ENCODE data around the gene ALKBH2. TPM values are rescaled to one million over a fixed set of nuclear protein-coding genes. Genes with fewer than 3 reads are reported as not detected.

ALKBH2 gene
- total RNA-seq, 8 experiments from 2014 or later: 21.6 to 51.8 (median 37.7) TPM

DNA sequence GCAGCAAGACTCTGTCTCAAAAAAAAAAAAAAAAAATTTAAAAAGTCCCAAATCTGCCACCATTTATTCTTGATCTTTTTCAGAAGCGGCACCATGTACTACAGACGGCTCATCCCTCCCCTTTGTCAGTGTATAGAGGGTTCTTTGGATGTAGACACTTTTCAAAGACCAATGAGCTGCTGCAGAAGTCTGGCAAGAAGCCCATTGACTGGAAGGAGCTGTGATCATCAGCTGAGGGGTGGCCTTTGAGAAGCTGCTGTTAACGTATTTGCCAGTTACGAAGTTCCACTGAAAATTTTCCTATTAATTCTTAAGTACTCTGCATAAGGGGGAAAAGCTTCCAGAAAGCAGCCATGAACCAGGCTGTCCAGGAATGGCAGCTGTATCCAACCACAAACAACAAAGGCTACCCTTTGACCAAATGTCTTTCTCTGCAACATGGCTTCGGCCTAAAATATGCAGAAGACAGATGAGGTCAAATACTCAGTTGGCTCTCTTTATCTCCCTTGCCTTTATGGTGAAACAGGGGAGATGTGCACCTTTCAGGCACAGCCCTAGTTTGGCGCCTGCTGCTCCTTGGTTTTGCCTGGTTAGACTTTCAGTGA, 16.6 kb upstream of the ALKBH2 start:
- WGBS, 10 experiments: 50 to 100% (median 88%) methylated on average over 1 to 6 of the region's 6 CpGs; no CpG with 5 or more reads in 2 of the 10 experiments
- no peak for ATAC-seq (replicated peaks in 6 of 8)
- H3K27ac ChIP-seq: peak overlapping the region in 1 of 2 donors; percentile 4
- H3K4me3 ChIP-seq: no peak overlapping the region
- in situ Hi-C loops (cut with MboI; ENCODE audit: low pct_unique_long_range_greater_than_20kb in 2 of 9, low sequenced_read_pairs in 9 of 9, unreplicated experiment in 9 of 9): loop anchor here in 4 of 9 experiments (10.0 to 25.0 kb wide), 2 partner anchors 275 to 277 kb away; no protein-coding TSS in a partner anchor
- peaks cover 4 to 18% of the 10 kb centered on the region in 2 donors for H3K4me1 ChIP-seq (replicated peaks in 1 of 2)

DNA sequence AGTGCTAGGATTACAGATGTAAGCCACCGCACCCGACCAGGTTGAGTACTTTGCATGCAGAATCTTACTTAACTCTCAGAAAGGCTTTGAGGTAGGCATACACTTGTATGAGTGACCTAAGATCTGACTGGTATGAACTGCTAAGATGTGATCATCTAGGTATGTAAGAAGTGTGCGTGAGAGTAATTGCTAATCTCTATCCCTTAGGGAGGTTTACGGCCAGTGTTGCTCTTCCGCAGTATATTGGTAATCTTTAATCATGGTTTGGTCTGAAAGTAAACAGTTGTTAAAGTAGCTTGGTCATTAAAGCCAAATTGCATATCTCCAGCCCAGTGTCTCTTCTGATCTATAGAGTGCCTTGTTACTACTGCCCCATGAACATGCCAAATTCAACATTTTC, 11.9 kb upstream of the ALKBH2 start:
- Histone ChIP-seq H3K4me1 (replicated peaks in 1 of 2) (peaks cover 0 to under 1% of the 10 kb centered on the region in 2 donors), H3K27ac (no peak overlapping the region), H3K4me3 (no peak overlapping the region)
- ATAC-seq (replicated peaks in 6 of 8): no peak
- in situ Hi-C loops (cut with MboI; ENCODE audit: low pct_unique_long_range_greater_than_20kb in 2 of 9, low sequenced_read_pairs in 9 of 9, unreplicated experiment in 9 of 9): loop anchor here in 3 of 9 experiments (25.0 kb wide), 1 partner anchor 282 kb away; no protein-coding TSS in a partner anchor
- WGBS, 10 experiments: 88 to 100% (median 100%) methylated on average over 1 to 5 of the region's 5 CpGs; no CpG with 5 or more reads in 3 of the 10 experiments

GRCh38 chr12:109102491-109102890, 9.2 kb upstream of the ALKBH2 start:
- Histone ChIP-seq H3K4me3 (no peak overlapping the region), H3K27ac (no peak overlapping the region), H3K4me1 (replicated peaks in 1 of 2) (peaks cover 4% of the 10 kb centered on the region in 2 donors)
- in situ Hi-C loops (cut with MboI; ENCODE audit: low pct_unique_long_range_greater_than_20kb in 2 of 9, low sequenced_read_pairs in 9 of 9, unreplicated experiment in 9 of 9): loop anchor here in 3 of 9 experiments (25.0 kb wide), 1 partner anchor 285 kb away; no protein-coding TSS in a partner anchor
- no peak for ATAC-seq (replicated peaks in 6 of 8)
- 10 to 100% (median 87%) methylated on average over 1 to 3 of the region's 3 CpGs for WGBS, 10 experiments

DNA sequence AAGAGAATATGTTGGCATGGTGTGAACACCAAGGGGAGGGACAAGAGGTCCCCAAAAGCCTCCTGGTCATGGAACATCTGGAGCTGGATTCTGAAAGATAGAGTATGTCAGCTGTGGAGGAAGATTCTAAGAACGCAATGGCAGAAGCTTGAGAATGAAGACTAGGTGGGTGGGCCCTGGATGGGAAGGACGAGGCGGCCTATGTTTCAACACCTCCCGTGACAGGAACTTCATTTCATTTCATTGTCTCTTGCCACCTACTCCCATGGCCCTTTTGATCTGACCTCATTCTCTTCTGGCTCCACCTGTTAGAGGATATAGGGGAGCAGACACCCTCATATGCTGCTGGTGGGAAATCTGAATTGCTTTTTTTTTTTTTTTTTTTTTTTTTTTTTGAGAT, 7.5 kb upstream of the ALKBH2 start:
- peaks cover 4% of the 10 kb centered on the region in 2 donors for H3K4me1 ChIP-seq (replicated peaks in 1 of 2)
- in situ Hi-C loops (cut with MboI; ENCODE audit: low pct_unique_long_range_greater_than_20kb in 2 of 9, low sequenced_read_pairs in 9 of 9, unreplicated experiment in 9 of 9): loop anchor here in 3 of 9 experiments (25.0 kb wide), 1 partner anchor 287 kb away; no protein-coding TSS in a partner anchor
- H3K27ac ChIP-seq: no peak overlapping the region
- WGBS, 10 experiments: 82 to 100% (median 99%) methylated on average over 1 to 4 of the region's 4 CpGs; no CpG with 5 or more reads in 4 of the 10 experiments
- no peak for ATAC-seq (replicated peaks in 6 of 8)
- H3K4me3 ChIP-seq: no peak overlapping the region

- Histone ChIP-seq H3K4me1 (replicated peaks in 1 of 2) (peaks cover 4% of the 10 kb centered on the region in 2 donors), H3K27ac (no peak overlapping the region), H3K4me3 (peak overlapping the region in 3 of 5 donors; percentile 78 to 83 (median 80))
- in situ Hi-C loops (cut with MboI; ENCODE audit: low pct_unique_long_range_greater_than_20kb in 2 of 9, low sequenced_read_pairs in 9 of 9, unreplicated experiment in 9 of 9): loop anchor here in 4 of 9 experiments (25.0 kb wide), 4 partner anchors 237 to 462 kb away; partner anchors contain the start of genes SELPLG (in 1 of the 4) and SSH1 (in 1 of the 4)
- 16 to 97% (median 85%) methylated on average over 3 to 10 of the region's 12 CpGs; no CpG with 5 or more reads in 1 of the 10 experiments for WGBS, 10 experiments
- ATAC-seq (replicated peaks in 6 of 8): no peak
These were observed 6.3 kb upstream of the ALKBH2 start for GRCh38 chr12:109099431-109100020.

DNA sequence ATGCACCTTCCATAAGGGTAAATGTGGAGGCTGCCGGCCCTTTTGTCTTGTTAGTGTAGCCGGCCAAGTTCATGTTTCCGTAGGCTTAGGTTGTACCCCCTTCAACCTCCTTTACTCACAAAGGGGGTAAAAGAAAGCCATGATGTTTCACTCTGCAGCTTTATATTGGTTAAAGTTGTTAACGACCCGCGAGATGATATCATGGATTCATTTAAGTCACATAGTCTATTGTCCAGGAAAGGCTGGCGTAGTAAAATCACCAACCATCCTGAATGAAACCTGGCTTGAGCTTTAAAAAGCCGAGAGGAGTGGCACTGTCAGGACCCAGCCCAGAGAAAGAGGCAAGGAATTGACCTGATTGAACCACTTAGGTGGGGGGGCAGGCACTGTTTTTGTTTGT, 5.4 kb upstream of the ALKBH2 start:
- 0 to 30% (median 4%) methylated on average over 1 to 7 of the region's 8 CpGs; no CpG with 5 or more reads in 1 of the 10 experiments for WGBS, 10 experiments
- H3K27ac ChIP-seq: peak overlapping the region; percentile 75
- peak in 1 of 8 experiments; percentile 1 for ATAC-seq (replicated peaks in 6 of 8)
- H3K4me1 ChIP-seq (replicated peaks in 1 of 2): peaks cover 4% of the 10 kb centered on the region in 2 donors
- peak overlapping the region; percentile 78 to 91 (median 83) for H3K4me3 ChIP-seq
- in situ Hi-C loops (cut with MboI; ENCODE audit: low pct_unique_long_range_greater_than_20kb in 2 of 9, low sequenced_read_pairs in 9 of 9, unreplicated experiment in 9 of 9): loop anchor here in 2 of 9 experiments (25.0 kb wide), 3 partner anchors 236 to 461 kb away; partner anchors contain the start of genes SELPLG (in 1 of the 2) and SSH1 (in 1 of the 2)

DNA sequence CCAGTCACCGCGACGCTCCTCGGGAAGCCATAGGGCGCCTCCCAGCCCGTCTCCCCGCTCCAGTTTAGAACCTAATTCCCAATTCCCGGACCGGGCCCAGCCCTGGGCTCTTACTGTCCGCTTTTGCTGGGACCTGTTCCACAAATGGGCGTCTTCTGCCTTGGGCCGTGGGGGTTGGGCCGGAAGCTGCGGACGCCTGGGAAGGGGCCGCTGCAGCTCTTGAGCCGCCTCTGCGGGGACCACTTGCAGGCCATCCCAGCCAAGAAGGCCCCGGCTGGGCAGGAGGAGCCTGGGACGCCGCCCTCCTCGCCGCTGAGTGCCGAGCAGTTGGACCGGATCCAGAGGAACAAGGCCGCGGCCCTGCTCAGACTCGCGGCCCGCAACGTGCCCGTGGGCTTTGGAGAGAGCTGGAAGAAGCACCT, 4.9 kb upstream of the ALKBH2 start:
- in situ Hi-C loops (cut with MboI; ENCODE audit: low pct_unique_long_range_greater_than_20kb in 2 of 9, low sequenced_read_pairs in 9 of 9, unreplicated experiment in 9 of 9): loop anchor here in 2 of 9 experiments (25.0 kb wide), 3 partner anchors 236 to 461 kb away; partner anchors contain the start of genes SELPLG (in 1 of the 2) and SSH1 (in 1 of the 2)
- peaks cover 4% of the 10 kb centered on the region in 2 donors for H3K4me1 ChIP-seq (replicated peaks in 1 of 2)
- 5% methylated on average over 12 of the region's 32 CpGs; no CpG with 5 or more reads in 9 of the 10 experiments for WGBS, 10 experiments
- ATAC-seq (replicated peaks in 6 of 8): peak; percentile 49 to 71 (median 63)
- H3K4me3 ChIP-seq: peak overlapping the region; percentile 78 to 91 (median 83)
- peak overlapping the region; percentile 75 for H3K27ac ChIP-seq

DNA sequence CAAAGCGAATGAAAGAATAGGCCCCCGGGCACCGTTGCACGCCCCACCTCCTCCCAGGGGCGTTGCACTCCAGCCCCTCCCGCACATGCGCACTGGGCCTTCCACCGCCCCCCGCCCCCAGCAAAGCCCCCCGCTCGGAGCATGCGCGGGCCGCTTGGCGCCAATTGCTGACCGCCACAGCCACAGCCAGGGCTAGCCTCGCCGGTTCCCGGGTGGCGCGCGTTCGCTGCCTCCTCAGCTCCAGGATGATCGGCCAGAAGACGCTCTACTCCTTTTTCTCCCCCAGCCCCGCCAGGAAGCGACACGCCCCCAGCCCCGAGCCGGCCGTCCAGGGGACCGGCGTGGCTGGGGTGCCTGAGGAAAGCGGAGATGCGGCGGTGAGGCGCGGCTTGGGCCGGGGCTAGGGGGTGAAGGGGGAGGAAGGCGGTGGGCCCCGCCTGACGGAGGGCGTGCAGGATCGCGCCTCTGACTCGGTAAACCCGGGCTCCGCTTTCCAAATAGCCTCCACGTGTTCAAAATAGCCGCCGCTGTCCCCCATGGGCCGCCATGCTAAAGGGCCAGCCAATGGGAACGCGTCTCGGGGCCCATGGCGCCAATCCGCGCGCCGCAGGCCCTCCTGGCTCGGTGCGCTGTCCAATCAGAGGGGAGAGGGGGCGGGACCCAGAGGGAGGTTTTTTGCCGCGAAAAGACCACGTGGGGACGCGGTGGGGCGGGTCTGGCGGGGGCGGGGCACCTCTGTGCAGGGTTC, 4.3 kb upstream of the ALKBH2 start, which contains the start of gene UNG:
UNG (plus strand) TSS at position 163 of the 748 bp plus-strand sequence; CDS start at position 246, 83 bp downstream.
- peak; percentile 70 to 96 (median 93) for ATAC-seq (replicated peaks in 6 of 8)

GRCh38 chr12:109097140-109097434, 3.8 kb upstream of the ALKBH2 start:
- H3K4me1 ChIP-seq (replicated peaks in 1 of 2): peaks cover 11% of the 10 kb centered on the region in 2 donors
- H3K27ac ChIP-seq: peak overlapping the region in 1 of 2 donors; percentile 72
- H3K4me3 ChIP-seq: peak overlapping the region; percentile 36 to 91 (median 83)
- in situ Hi-C loops (cut with MboI; ENCODE audit: low pct_unique_long_range_greater_than_20kb in 2 of 9, low sequenced_read_pairs in 9 of 9, unreplicated experiment in 9 of 9): loop anchor here in 2 of 9 experiments (25.0 kb wide), 3 partner anchors 235 to 460 kb away; partner anchors contain the start of genes SELPLG (in 1 of the 2) and SSH1 (in 1 of the 2)
- 40% methylated on average over 2 to 3 of the region's 11 CpGs; no CpG with 5 or more reads in 8 of the 10 experiments for WGBS, 10 experiments
- no peak for ATAC-seq (replicated peaks in 6 of 8)

More for the DNA sequence above, 4.3 kb upstream of the ALKBH2 start, which contains the start of gene UNG:
- Histone ChIP-seq H3K27ac (peak within 1 kb of the TSS; percentile 75), H3K4me3 (peak within 1 kb of the TSS; percentile 78 to 91 (median 83)), H3K4me1 (replicated peaks in 1 of 2) (peaks cover 5% of the 10 kb centered on the region in 2 donors)
- in situ Hi-C loops (cut with MboI; ENCODE audit: low pct_unique_long_range_greater_than_20kb in 2 of 9, low sequenced_read_pairs in 9 of 9, unreplicated experiment in 9 of 9): loop anchor here in 2 of 9 experiments (25.0 kb wide), 3 partner anchors 235 to 460 kb away; partner anchors contain the start of genes SELPLG (in 1 of the 2) and SSH1 (in 1 of the 2)
- WGBS, 10 experiments: 0% methylated on average over 5 of the region's 71 CpGs; no CpG with 5 or more reads in 9 of the 10 experiments

DNA sequence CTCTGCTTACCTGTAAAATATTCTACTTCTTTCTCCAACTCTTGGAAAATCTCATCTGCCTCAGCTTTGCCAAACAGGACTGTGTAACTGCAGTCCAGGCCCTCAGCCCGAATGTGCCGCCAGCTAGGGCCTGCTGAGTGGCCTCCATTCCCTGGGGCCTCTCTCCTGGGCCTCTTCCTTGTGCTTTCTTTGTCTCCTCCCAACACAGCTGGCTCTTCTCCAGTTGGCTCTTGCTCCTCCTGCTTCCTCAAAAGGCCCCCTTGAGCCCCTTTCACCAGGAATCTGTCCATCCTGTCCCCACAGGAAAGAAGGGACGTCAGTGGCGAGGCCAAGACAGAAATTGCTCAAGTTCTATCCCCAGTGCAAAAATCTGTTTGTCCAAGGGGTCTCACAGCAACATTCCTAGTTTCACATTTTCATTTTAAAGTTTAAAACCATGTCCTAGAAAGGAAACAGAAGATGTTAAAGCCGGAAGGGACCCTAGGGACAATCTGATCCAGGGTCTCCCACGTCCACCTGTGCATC, 713 bp downstream of the ALKBH2 start:
- 29 to 94% (median 57%) methylated on average over 1 to 6 of the region's 6 CpGs; no CpG with 5 or more reads in 3 of the 10 experiments for WGBS, 10 experiments
- in situ Hi-C loops (cut with MboI; ENCODE audit: low pct_unique_long_range_greater_than_20kb in 2 of 9, low sequenced_read_pairs in 9 of 9, unreplicated experiment in 9 of 9): loop anchor here in 2 of 9 experiments (25.0 kb wide), 3 partner anchors 230 to 455 kb away; partner anchors contain the start of genes SELPLG (in 1 of the 2) and SSH1 (in 1 of the 2)
- H3K4me1 ChIP-seq (replicated peaks in 1 of 2): peaks cover 15% of the 10 kb centered on the region in 2 donors
- no peak for ATAC-seq (replicated peaks in 6 of 8)
- H3K4me3 ChIP-seq: peak overlapping the region; percentile 44 to 61 (median 53)
- H3K27ac ChIP-seq: peak overlapping the region; percentile 75 to 84

DNA sequence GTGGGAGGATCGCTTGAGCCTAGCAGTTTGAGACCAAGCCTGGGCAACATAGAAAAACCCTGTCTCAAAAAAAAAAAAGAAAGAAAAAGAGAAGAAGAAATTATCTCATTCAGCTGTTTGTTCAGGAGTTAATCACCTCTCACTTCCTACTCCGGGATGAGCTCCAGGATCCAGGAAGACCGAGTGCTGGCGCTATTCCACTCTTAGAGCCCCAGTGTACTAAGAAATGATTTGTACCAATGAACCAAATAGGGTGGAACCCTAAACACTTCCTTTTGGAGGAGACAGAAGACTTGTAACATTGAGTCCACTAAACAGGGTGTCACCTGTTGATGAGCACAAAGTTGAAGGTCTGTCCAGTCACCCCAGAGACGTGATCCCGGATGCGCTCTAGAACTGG, 3.6 kb downstream of the ALKBH2 start:
- WGBS, 10 experiments: 60 to 100% (median 92%) methylated on average over 1 to 6 of the region's 7 CpGs; no CpG with 5 or more reads in 4 of the 10 experiments
- in situ Hi-C loops (cut with MboI; ENCODE audit: low pct_unique_long_range_greater_than_20kb in 2 of 9, low sequenced_read_pairs in 9 of 9, unreplicated experiment in 9 of 9): loop anchor here in 2 of 9 experiments (25.0 kb wide), 3 partner anchors 227 to 452 kb away; partner anchors contain the start of genes SELPLG (in 1 of the 2) and SSH1 (in 1 of the 2)
- ATAC-seq (replicated peaks in 6 of 8): no peak

More for the DNA sequence above, 3.6 kb downstream of the ALKBH2 start:
- Histone ChIP-seq H3K4me3 (no peak overlapping the region), H3K27ac (no peak overlapping the region), H3K4me1 (replicated peaks in 1 of 2) (peaks cover 15% of the 10 kb centered on the region in 2 donors)

All from motor neuron (in vitro differentiated cells).